ENCODE results near the gene FAM184A. TPM values are rescaled to one million over a fixed set of nuclear protein-coding genes. Genes with fewer than 3 reads are reported as not detected.

Gene FAM184A
- total RNA-seq, 3 donors from 2014 or later: 0.60 to 3.4 (median 0.87) TPM

GRCh38 chr6:119065382-119065781 is 13.1 kb downstream of the FAM184A start:
- no peak for DNase-seq
- intact Hi-C loops (cut with DNase I, micrococcal nuclease): no loop called here
- H3K36me3 ChIP-seq (ENCODE audit: low read depth): no peaks in the 10 kb centered on the region
- no peaks in the 10 kb centered on the region for H3K9me3 ChIP-seq
- no peak for ATAC-seq
- H3K4me1 ChIP-seq (ENCODE audit: low read depth): no peaks in the 10 kb centered on the region
- no peak overlapping the region for H3K4me3 ChIP-seq
- no peak for TF ChIP-seq CTCF (IDR thresholded peaks at IDR 0.05)

- ATAC-seq: no peak
- TF ChIP-seq CTCF (IDR thresholded peaks at IDR 0.05): no peak
- intact Hi-C loops (cut with DNase I, micrococcal nuclease): no loop called here
- Histone ChIP-seq H3K4me1 (ENCODE audit: low read depth) (no peaks in the 10 kb centered on the region), H3K4me3 (no peak overlapping the region), H3K36me3 (ENCODE audit: low read depth) (no peaks in the 10 kb centered on the region), H3K9me3 (no peaks in the 10 kb centered on the region)
- no peak for DNase-seq
Measured at GRCh38 chr6:119063491-119063890, 15.0 kb downstream of the FAM184A start.

GRCh38 chr6:119061215-119061614 is 17.2 kb downstream of the FAM184A start:
- intact Hi-C loops (cut with DNase I, micrococcal nuclease): no loop called here
- Histone ChIP-seq H3K9me3 (no peaks in the 10 kb centered on the region), H3K4me3 (no peak overlapping the region), H3K4me1 (ENCODE audit: low read depth) (no peaks in the 10 kb centered on the region), H3K36me3 (ENCODE audit: low read depth) (no peaks in the 10 kb centered on the region)
- ATAC-seq (no peak), DNase-seq (no peak)
- TF ChIP-seq CTCF (IDR thresholded peaks at IDR 0.05): no peak

- no peak for TF ChIP-seq CTCF (IDR thresholded peaks at IDR 0.05)
- intact Hi-C loops (cut with DNase I, micrococcal nuclease): no loop called here
Measured at GRCh38 chr6:119060255-119060907, 18.1 kb downstream of the FAM184A start.

GRCh38 chr6:119055069-119055468 is 23.4 kb downstream of the FAM184A start:
- no peak for DNase-seq
- TF ChIP-seq CTCF (IDR thresholded peaks at IDR 0.05): no peak
- ATAC-seq: no peak
- Histone ChIP-seq H3K4me1 (ENCODE audit: low read depth) (no peaks in the 10 kb centered on the region), H3K4me3 (no peak overlapping the region), H3K36me3 (ENCODE audit: low read depth) (no peaks in the 10 kb centered on the region), H3K9me3 (no peaks in the 10 kb centered on the region)
- intact Hi-C loops (cut with DNase I, micrococcal nuclease): no loop called here

More at GRCh38 chr6:119060255-119060907, 18.1 kb downstream of the FAM184A start:
- H3K9me3 ChIP-seq: no peaks in the 10 kb centered on the region
- ATAC-seq (no peak), DNase-seq (no peak)
- no peaks in the 10 kb centered on the region for H3K4me1 ChIP-seq (ENCODE audit: low read depth)
- H3K4me3 ChIP-seq: no peak overlapping the region
- H3K36me3 ChIP-seq (ENCODE audit: low read depth): no peaks in the 10 kb centered on the region

- no peak for TF ChIP-seq CTCF (IDR thresholded peaks at IDR 0.05)
- ATAC-seq: no peak
- Histone ChIP-seq H3K4me3 (no peak overlapping the region), H3K4me1 (ENCODE audit: low read depth) (no peaks in the 10 kb centered on the region), H3K36me3 (ENCODE audit: low read depth) (no peaks in the 10 kb centered on the region), H3K9me3 (no peaks in the 10 kb centered on the region)
- intact Hi-C loops (cut with DNase I, micrococcal nuclease): no loop called here
- no peak for DNase-seq
Measured at GRCh38 chr6:119052987-119053386, 25.5 kb downstream of the FAM184A start.
